Prostate gland (tissue), 2 donors: ENCODE data around the gene FFAR1.

Experiments used
- CTCF ChIP-seq, 4 experiments: fragments of 200-600 bp in 2 of 4; fragments of 450-650 bp in 2 of 4; sonication (generic) in 2 of 4; IDR thresholded peaks; 1 replicate in 3 of 4; 2 replicates in 1 of 4; pipeline ENCODE4 v1.5.1; 2016 to 2019; ENCODE audit warnings: antibody characterized with exemption in 4 of 4, mild to moderate bottlenecking in 2 of 4, moderate library complexity in 2 of 4
- POLR2A ChIP-seq: fragments of 450-650 bp; IDR thresholded peaks from one replicate; pipeline ENCODE4 v1.6.1; 2016; ENCODE audit warnings: antibody characterized with exemption, mild to moderate bottlenecking

GRCh38 chr19:35388277-35389054 is 40.8 kb downstream of the FFAR1 start:
- no peak for TF ChIP-seq CTCF (IDR thresholded peaks at IDR 0.05)
- TF ChIP-seq POLR2A: no peak
